ENCODE results near the gene CCNI.

GRCh38 chr4:77082886-77083608 is 7.3 kb upstream of the CCNI start:
- no peak for TF ChIP-seq POLR2A (IDR thresholded peaks at IDR 0.05)
- TF ChIP-seq CTCF (IDR thresholded peaks at IDR 0.05): no peak
- TF ChIP-seq EP300 (IDR thresholded peaks at IDR 0.05): no peak
